GM12872 (cell line): ENCODE results near the gene NR6A1.

ENCODE experiments used
- CTCF ChIP-seq: IDR thresholded peaks from 3 replicates; pipeline ENCODE4 v1.5.1; 2011; ENCODE audit warnings: low read depth, mild to moderate bottlenecking, low read length, moderate library complexity; ENCODE audit not compliant: insufficient read depth

NR6A1 gene

GRCh38 chr9:124498040-124498439, 273.1 kb downstream of the NR6A1 start:
- no peak for TF ChIP-seq CTCF

GRCh38 chr9:124497441-124497840, 273.7 kb downstream of the NR6A1 start:
- no peak for TF ChIP-seq CTCF

- no peak for TF ChIP-seq CTCF
Observed at GRCh38 chr9:124496463-124496862, 274.6 kb downstream of the NR6A1 start.

- TF ChIP-seq CTCF = no peak
Observed at GRCh38 chr9:124496075-124496449, 275.0 kb downstream of the NR6A1 start.

- TF ChIP-seq CTCF = no peak
Observed at GRCh38 chr9:124495126-124496074, 275.7 kb downstream of the NR6A1 start.

GRCh38 chr9:124493794-124494479, 277.2 kb downstream of the NR6A1 start:
- TF ChIP-seq CTCF = no peak

GRCh38 chr9:124493218-124493617, 277.9 kb downstream of the NR6A1 start:
- TF ChIP-seq CTCF = no peak
